SK-N-MC (cell line): ENCODE measurements around the gene PLA2G2E.

Experiments
- EZH2 ChIP-seq: fragments of 200-600 bp; sonication (generic); IDR thresholded peaks from one replicate; pipeline ENCODE4 v1.6.1; 2017; ENCODE audit warnings: antibody characterized with exemption
- FOXP2 ChIP-seq: optimal IDR thresholded peaks from 2 replicates; pipeline ENCODE3; 2011; ENCODE audit warnings: mild to moderate bottlenecking, moderate library complexity; ENCODE audit not compliant: insufficient read depth; ENCODE audit errors: extremely low read length, control extremely low read depth
- POLR2AphosphoS5 ChIP-seq: IDR thresholded peaks from 2 replicates; pipeline ENCODE4 v1.6.1; 2012; ENCODE audit warnings: mild to moderate bottlenecking, low read depth, low read length, borderline replicate concordance

- TF ChIP-seq POLR2AphosphoS5 (no peak), EZH2 (no peak), FOXP2 (no peak)
Measured at GRCh38 chr1:19936061-19936750, 12.8 kb upstream of the PLA2G2E start.
